Caco-2 (cell line): ENCODE results near the gene MBD6. TPM values are rescaled to one million over a fixed set of nuclear protein-coding genes. Genes with fewer than 3 reads are reported as not detected.

Experiments
- BruUV-seq: library from RNA; stranded (reverse); fragments of 400-500 nt; replicated peaks from 2 replicates; lab custom pipeline; 2021; lab: Mats Ljungman, UMichigan
- CTCF ChIA-PET: fragments of 300-600 bp; sonication (Branson Sonifier 250); formaldehyde crosslinking; loops from one replicate; lab custom pipeline; 2022; ENCODE audit warnings: antibody characterized with exemption; lab: Charles Lee
- POLR2A ChIA-PET: fragments of 300-600 bp; sonication (Branson Sonifier 250); formaldehyde crosslinking; loops from one replicate; lab custom pipeline; 2022; ENCODE audit warnings: antibody characterized with exemption; lab: Charles Lee
- DNase-seq, 2 experiments: peaks; one replicate each; pipeline versions ENCODE4 v3.0.0 to v3.0.0-alpha.2; 2020 to 2022
- H3K27me3 ChIP-seq: replicated peaks from 2 replicates; pipeline ENCODE4 v1.6.0; 2011; ENCODE audit warnings: low read length; ENCODE audit not compliant: control insufficient read depth, insufficient read depth
- H3K36me3 ChIP-seq: 2 replicates; pipeline ENCODE4 v1.5.1; 2011; ENCODE audit warnings: low read length; ENCODE audit not compliant: control insufficient read depth, insufficient read depth
- H3K4me1 ChIP-seq: fragments of 250-450 bp; sonication (Bioruptor Pico); 2 replicates; pipeline ENCODE4 v1.5.1; 2020; ENCODE audit warnings: mild to moderate bottlenecking
- H3K4me3 ChIP-seq: 2 replicates; pipeline ENCODE4 v1.5.1; 2011; ENCODE audit warnings: low read depth, mild to moderate bottlenecking, control low read depth, low read length
- H3K9me3 ChIP-seq: fragments of 250-450 bp; sonication (Bioruptor Pico); 2 replicates; pipeline ENCODE4 v1.5.1; 2020; ENCODE audit warnings: mild to moderate bottlenecking, moderate library complexity
- H3K27ac Mint-ChIP-seq: one replicate; pipeline ENCODE4 v1.8.0; 2022; ENCODE audit warnings: mixed read lengths; ENCODE audit not compliant: unreplicated experiment
- H3K27me3 Mint-ChIP-seq: one replicate; pipeline ENCODE4 v1.8.0; 2022; ENCODE audit warnings: mixed read lengths; ENCODE audit not compliant: insufficient read depth, unreplicated experiment
- H3K36me3 Mint-ChIP-seq: one replicate; pipeline ENCODE4 v1.8.0; 2022; ENCODE audit warnings: mild to moderate bottlenecking, mixed read lengths; ENCODE audit not compliant: insufficient read depth, unreplicated experiment
- H3K4me1 Mint-ChIP-seq: one replicate; pipeline ENCODE4 v1.8.0; 2022; ENCODE audit warnings: low read depth, mixed read lengths; ENCODE audit not compliant: unreplicated experiment
- H3K4me3 Mint-ChIP-seq: one replicate; pipeline ENCODE4 v1.8.0; 2022; ENCODE audit warnings: mild to moderate bottlenecking, moderate library complexity, mixed read lengths; ENCODE audit not compliant: unreplicated experiment
- H3K9me3 Mint-ChIP-seq: one replicate; pipeline ENCODE4 v1.8.0; 2022; ENCODE audit warnings: mixed read lengths; ENCODE audit not compliant: unreplicated experiment
- CTCF ChIP-seq, 2 experiments: fragments of 200-600 bp in 1 of 2; IDR thresholded peaks; 1 replicate in 1 of 2; 2 replicates in 1 of 2; pipeline versions ENCODE4 v1.5.1 to v1.8.0; 2011 to 2022; ENCODE audit warnings: antibody characterized with exemption in 1 of 2, control low read depth in 1 of 2, inconsistent platforms in 1 of 2, low read depth in 1 of 2, low read length in 1 of 2, mild to moderate bottlenecking in 1 of 2, moderate library complexity in 1 of 2; ENCODE audit not compliant: insufficient read depth in 1 of 2, severe bottlenecking in 1 of 2, unreplicated experiment in 1 of 2
- intact Hi-C: fragments of 100-400 bp; cut with micrococcal nuclease; formaldehyde crosslinking; loops from one replicate; pipeline ENCODE4 v1.10.0; 2022; ENCODE audit not compliant: unreplicated experiment
- total RNA-seq: library from RNA; stranded (reverse); gene quantifications from 2 replicates; pipeline ENCODE4 v1.2.3, GENCODE V29; 2022

MBD6 gene
- total RNA-seq, 1 experiment from 2014 or later = 82.2 TPM

- POLR2A ChIA-PET = no interaction called here
Measured at GRCh38 chr12:57536597-57536942, 13.9 kb downstream of the MBD6 start.

GRCh38 chr12:57539134-57539768 is 16.6 kb downstream of the MBD6 start:
- intact Hi-C loops = no loop called here
- no TSS peak for BruUV-seq

More at GRCh38 chr12:57536597-57536942, 13.9 kb downstream of the MBD6 start:
- no peak overlapping the region for H3K27ac Mint-ChIP-seq
- no peaks in the 10 kb centered on the region for H3K4me1 Mint-ChIP-seq
- H3K36me3 Mint-ChIP-seq = peaks cover 58% of the 10 kb centered on the region
- no peaks in the 10 kb centered on the region for H3K9me3 Mint-ChIP-seq
- Histone ChIP-seq H3K4me1 (no peaks in the 10 kb centered on the region), H3K9me3 (no peaks in the 10 kb centered on the region), H3K4me3 (no peak overlapping the region), H3K36me3 (peaks cover 3% of the 10 kb centered on the region; the same call in 1 of the 2 replicates), H3K27me3 (no peaks in the 10 kb centered on the region)
- no peak for TF ChIP-seq CTCF (IDR thresholded peaks at IDR 0.05; ENCODE audit: insufficient read depth in 1 of 2, low read depth in 1 of 2, low read length in 1 of 2, severe bottlenecking in 1 of 2, unreplicated experiment in 1 of 2)
- no peaks in the 10 kb centered on the region for H3K27me3 Mint-ChIP-seq
- H3K4me3 Mint-ChIP-seq = no peak overlapping the region
- BruUV-seq = no TSS peak
- no peak for DNase-seq
- intact Hi-C loops = no loop called here
- CTCF ChIA-PET = interaction anchor here (0.6 kb wide), 1 partner anchor 73 kb away, joined by 4 read pairs; no protein-coding TSS in a partner anchor

GRCh38 chr12:57541001-57541400 is 18.4 kb downstream of the MBD6 start:
- BruUV-seq = no TSS peak
- H3K27me3 Mint-ChIP-seq = no peaks in the 10 kb centered on the region
- peaks cover 6% of the 10 kb centered on the region; the same call in 1 of the 2 replicates for H3K4me1 ChIP-seq
- no peak overlapping the region for H3K4me3 ChIP-seq
- DNase-seq = no peak
- H3K36me3 Mint-ChIP-seq = peaks cover 21% of the 10 kb centered on the region
- TF ChIP-seq CTCF (IDR thresholded peaks at IDR 0.05; ENCODE audit: insufficient read depth in 1 of 2, low read depth in 1 of 2, low read length in 1 of 2, severe bottlenecking in 1 of 2, unreplicated experiment in 1 of 2) = no peak
- intact Hi-C loops = no loop called here
- no peak overlapping the region for H3K4me3 Mint-ChIP-seq
- no peaks in the 10 kb centered on the region for H3K27me3 ChIP-seq
- POLR2A ChIA-PET = no interaction called here
- H3K9me3 Mint-ChIP-seq = no peaks in the 10 kb centered on the region
- no peak overlapping the region for H3K27ac Mint-ChIP-seq
- H3K36me3 ChIP-seq = 0 out of 2 replicates have a peak, but pooled peaks cover 1% of the 10 kb centered on the region
- CTCF ChIA-PET = no interaction called here
- peaks cover 8% of the 10 kb centered on the region for H3K4me1 Mint-ChIP-seq
- no peaks in the 10 kb centered on the region for H3K9me3 ChIP-seq

More at GRCh38 chr12:57539134-57539768, 16.6 kb downstream of the MBD6 start:
- no peaks in the 10 kb centered on the region for H3K27me3 Mint-ChIP-seq
- Histone ChIP-seq H3K27me3 (no peaks in the 10 kb centered on the region), H3K9me3 (no peaks in the 10 kb centered on the region), H3K4me3 (no peak overlapping the region), H3K4me1 (no peaks in the 10 kb centered on the region), H3K36me3 (no peaks in the 10 kb centered on the region)
- H3K36me3 Mint-ChIP-seq = peaks cover 34% of the 10 kb centered on the region
- H3K9me3 Mint-ChIP-seq = no peaks in the 10 kb centered on the region
- no peaks in the 10 kb centered on the region for H3K4me1 Mint-ChIP-seq
- CTCF ChIA-PET = interaction anchor here (0.6 kb wide), 1 partner anchor 52 kb away, joined by 3 read pairs; the partner anchor contains the start of gene PIP4K2C
- POLR2A ChIA-PET = no interaction called here
- H3K27ac Mint-ChIP-seq = no peak overlapping the region
- no peak overlapping the region for H3K4me3 Mint-ChIP-seq
- no peak for DNase-seq
- no peak for TF ChIP-seq CTCF (IDR thresholded peaks at IDR 0.05; ENCODE audit: insufficient read depth in 1 of 2, low read depth in 1 of 2, low read length in 1 of 2, severe bottlenecking in 1 of 2, unreplicated experiment in 1 of 2)
